ENCODE data around the gene DMXL1.

DNA sequence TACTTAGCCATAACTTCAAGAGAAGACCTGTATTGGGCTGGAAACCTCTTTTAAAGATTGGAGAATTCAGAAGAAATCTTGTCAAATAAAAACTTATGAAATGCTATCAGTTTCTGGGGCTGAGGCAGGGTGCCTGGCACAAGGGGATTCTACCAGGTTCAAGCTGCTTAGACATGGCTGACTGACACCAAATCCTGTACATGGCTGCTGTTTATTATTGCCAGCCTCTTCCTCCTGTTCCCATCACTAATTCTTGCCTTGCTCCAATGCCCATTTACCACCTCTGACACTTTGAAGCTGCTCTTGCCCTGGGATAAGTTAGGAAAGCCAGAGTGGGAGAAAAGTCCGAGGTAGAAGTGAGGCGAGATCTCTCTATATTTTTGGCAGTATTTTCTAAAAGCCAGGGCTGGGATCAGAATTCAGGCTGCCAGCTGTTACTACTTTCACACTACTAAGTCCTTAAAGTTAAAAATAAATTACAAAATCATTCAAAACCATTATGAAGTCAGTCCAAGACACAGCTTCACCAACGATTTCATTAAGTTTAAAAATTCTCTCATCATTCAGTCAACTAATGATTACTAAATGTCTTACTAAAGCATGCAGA lies 218.7 kb downstream of the DMXL1 start:
- TF ChIP-seq, protein P1, sequence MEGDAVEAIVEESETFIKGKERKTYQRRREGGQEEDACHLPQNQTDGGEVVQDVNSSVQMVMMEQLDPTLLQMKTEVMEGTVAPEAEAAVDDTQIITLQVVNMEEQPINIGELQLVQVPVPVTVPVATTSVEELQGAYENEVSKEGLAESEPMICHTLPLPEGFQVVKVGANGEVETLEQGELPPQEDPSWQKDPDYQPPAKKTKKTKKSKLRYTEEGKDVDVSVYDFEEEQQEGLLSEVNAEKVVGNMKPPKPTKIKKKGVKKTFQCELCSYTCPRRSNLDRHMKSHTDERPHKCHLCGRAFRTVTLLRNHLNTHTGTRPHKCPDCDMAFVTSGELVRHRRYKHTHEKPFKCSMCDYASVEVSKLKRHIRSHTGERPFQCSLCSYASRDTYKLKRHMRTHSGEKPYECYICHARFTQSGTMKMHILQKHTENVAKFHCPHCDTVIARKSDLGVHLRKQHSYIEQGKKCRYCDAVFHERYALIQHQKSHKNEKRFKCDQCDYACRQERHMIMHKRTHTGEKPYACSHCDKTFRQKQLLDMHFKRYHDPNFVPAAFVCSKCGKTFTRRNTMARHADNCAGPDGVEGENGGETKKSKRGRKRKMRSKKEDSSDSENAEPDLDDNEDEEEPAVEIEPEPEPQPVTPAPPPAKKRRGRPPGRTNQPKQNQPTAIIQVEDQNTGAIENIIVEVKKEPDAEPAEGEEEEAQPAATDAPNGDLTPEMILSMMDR (IDR thresholded peaks at IDR 0.05; ENCODE audit: low read depth, low read length), result no peak
- no peak for TF ChIP-seq MYC (IDR thresholded peaks at IDR 0.05; ENCODE audit: low read depth, low read length)
- TF ChIP-seq POLR2A (IDR thresholded peaks at IDR 0.05; ENCODE audit: extremely low read depth, insufficient read length), result no peak
- TF ChIP-seq MAX (IDR thresholded peaks at IDR 0.05; ENCODE audit: low read depth, low read length), result no peak

All from NB4 (cell line).